Measurements from ENCODE around the gene CRTAC1. TPM values are rescaled to one million over a fixed set of nuclear protein-coding genes. Genes with fewer than 3 reads are reported as not detected.

Gene CRTAC1
- total and polyA plus RNA-seq, 2 experiments from 2014 or later: 0.47 to 1.2 TPM

- Mint-ChIP-seq H3K9me3 (no peaks in the 10 kb centered on the region), H3K27ac (no peak overlapping the region), H3K36me3 (ENCODE audit: low read depth) (no peaks in the 10 kb centered on the region), H3K4me3 (no peak overlapping the region), H3K27me3 (ENCODE audit: insufficient read depth, low read depth, poor library complexity) (peaks cover 7% of the 10 kb centered on the region), H3K4me1 (peaks cover 13% of the 10 kb centered on the region)
- H2AFZ ChIP-seq: no peak overlapping the region
- no peak for DNase-seq (ENCODE audit: low spot score)
- no peak overlapping the region for H3K4me3 ChIP-seq
- H4K20me1 ChIP-seq (replicated peaks; ENCODE audit: insufficient read depth): peaks cover 4% of the 10 kb centered on the region; the same call in 1 of the 2 replicates
- peaks cover 6% of the 10 kb centered on the region; the same call in 1 of the 2 replicates for H3K27me3 ChIP-seq (ENCODE audit: insufficient read depth)
- H3F3A ChIP-seq (replicated peaks; ENCODE audit: low read depth): no peaks in the 10 kb centered on the region
- peaks cover 5% of the 10 kb centered on the region; the same call in 1 of the 2 replicates for H3K4me1 ChIP-seq (ENCODE audit: insufficient read depth)
- H3K27ac ChIP-seq (ENCODE audit: low read depth): no peak overlapping the region
- no peaks in the 10 kb centered on the region for H3K79me2 ChIP-seq (replicated peaks; ENCODE audit: insufficient read depth)
- ATAC-seq: no peak
- no peak overlapping the region for H3K4me2 ChIP-seq
- no peak for TF ChIP-seq EZH2phosphoT487 (IDR thresholded peaks at IDR 0.05; ENCODE audit: unreplicated experiment)
- no peak for TF ChIP-seq ZNF462 (CRISPR knock-in tag; IDR thresholded peaks at IDR 0.05)
- no peak for TF ChIP-seq CTCF (conservative IDR thresholded peaks at IDR 0.05; ENCODE audit: low read depth in 2 of 2)
- H3K9me2 ChIP-seq (ENCODE audit: insufficient read depth): no peaks in the 10 kb centered on the region
- H3K36me3 ChIP-seq (ENCODE audit: insufficient read depth): no peaks in the 10 kb centered on the region
Measured at GRCh38 chr10:98047009-98047741, 16.8 kb upstream of the CRTAC1 start.

Measured in GM23338 (cell line).